WI38 (cell line): ENCODE measurements around the gene TAP2.
"Not testable (repeated sequence)": the region's sequence is repeated elsewhere in the genome, so short reads cannot be mapped to it uniquely, and the experiment has no call there.

ENCODE experiments used
- H3K4me3 ChIP-seq: 2 replicates; pipeline ENCODE4 v1.5.1; 2011; ENCODE audit warnings: low read depth, mild to moderate bottlenecking, control low read depth, low read length
- CTCF ChIP-seq: IDR thresholded peaks from 2 replicates; pipeline ENCODE4 v1.5.1; 2012; ENCODE audit warnings: low read depth, mild to moderate bottlenecking, control low read depth, low read length

TAP2 gene

GRCh38 chr6:32879691-32880090 lies 41.2 kb upstream of the TAP2 start:
- no peak for TF ChIP-seq CTCF
- no peak overlapping the region for H3K4me3 ChIP-seq

- TF ChIP-seq CTCF: no peak
- H3K4me3 ChIP-seq: no peak overlapping the region
Observed at GRCh38 chr6:32876603-32877002, 38.1 kb upstream of the TAP2 start.

- H3K4me3 ChIP-seq: not testable (repeated sequence)
Observed at GRCh38 chr6:32873947-32874346, 35.4 kb upstream of the TAP2 start.

GRCh38 chr6:32868257-32868788 lies 29.8 kb upstream of the TAP2 start:
- peak; percentile 82 for TF ChIP-seq CTCF
- H3K4me3 ChIP-seq: no peak overlapping the region

GRCh38 chr6:32867554-32868256 lies 29.2 kb upstream of the TAP2 start:
- H3K4me3 ChIP-seq: no peak overlapping the region
- no peak for TF ChIP-seq CTCF

- no peak for TF ChIP-seq CTCF
Observed at GRCh38 chr6:32867022-32867477, 28.5 kb upstream of the TAP2 start.

GRCh38 chr6:32865724-32866443 lies 27.3 kb upstream of the TAP2 start:
- no peak for TF ChIP-seq CTCF
- no peak overlapping the region for H3K4me3 ChIP-seq

More at GRCh38 chr6:32867022-32867477, 28.5 kb upstream of the TAP2 start:
- no peak overlapping the region for H3K4me3 ChIP-seq
